COLO668 (cell line): ENCODE results near the gene MAB21L4.

Source experiments
- DNase-seq: peaks from one replicate; lab custom pipeline; 2025; ENCODE audit not compliant: unreplicated experiment; lab: John Stamatoyannopoulos, UW

The MAB21L4 gene

GRCh38 chr2:240898108-240898730 is 2.3 kb upstream of the MAB21L4 start:
- no peak for DNase-seq

GRCh38 chr2:240896871-240897692 is 1.1 kb upstream of the MAB21L4 start:
- DNase-seq: peak; percentile 93

- DNase-seq: no peak
These were observed 438 bp upstream of the MAB21L4 start for GRCh38 chr2:240896394-240896793.

- DNase-seq: no peak
These were observed 959 bp downstream of the MAB21L4 start for GRCh38 chr2:240894836-240895558.

DNA sequence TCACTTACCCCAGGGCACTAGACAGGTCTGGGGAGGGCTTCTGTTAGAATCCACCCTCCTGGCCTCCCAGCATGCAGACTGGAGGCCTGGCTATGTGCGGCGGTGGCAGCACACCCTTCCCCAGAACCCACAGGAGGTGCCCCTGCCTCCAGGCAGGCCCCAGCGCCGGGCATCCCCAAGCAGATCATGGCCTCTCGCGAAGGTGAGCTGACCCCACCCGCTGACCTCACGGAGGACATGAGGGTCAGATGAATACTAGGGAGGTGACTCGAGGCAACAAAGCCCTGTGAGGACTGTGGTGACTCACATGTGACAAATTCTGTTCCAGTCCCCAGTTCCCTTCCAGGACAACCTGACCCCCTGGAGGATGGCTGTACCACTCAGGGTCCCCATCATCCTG is 1.9 kb downstream of the MAB21L4 start:
- no peak for DNase-seq

GRCh38 chr2:240893363-240893844 is 2.6 kb downstream of the MAB21L4 start:
- DNase-seq: peak; percentile 43

GRCh38 chr2:240892925-240893324 is 3.0 kb downstream of the MAB21L4 start:
- no peak for DNase-seq

- DNase-seq: no peak
These were observed 3.6 kb downstream of the MAB21L4 start for GRCh38 chr2:240892356-240892755.

DNA sequence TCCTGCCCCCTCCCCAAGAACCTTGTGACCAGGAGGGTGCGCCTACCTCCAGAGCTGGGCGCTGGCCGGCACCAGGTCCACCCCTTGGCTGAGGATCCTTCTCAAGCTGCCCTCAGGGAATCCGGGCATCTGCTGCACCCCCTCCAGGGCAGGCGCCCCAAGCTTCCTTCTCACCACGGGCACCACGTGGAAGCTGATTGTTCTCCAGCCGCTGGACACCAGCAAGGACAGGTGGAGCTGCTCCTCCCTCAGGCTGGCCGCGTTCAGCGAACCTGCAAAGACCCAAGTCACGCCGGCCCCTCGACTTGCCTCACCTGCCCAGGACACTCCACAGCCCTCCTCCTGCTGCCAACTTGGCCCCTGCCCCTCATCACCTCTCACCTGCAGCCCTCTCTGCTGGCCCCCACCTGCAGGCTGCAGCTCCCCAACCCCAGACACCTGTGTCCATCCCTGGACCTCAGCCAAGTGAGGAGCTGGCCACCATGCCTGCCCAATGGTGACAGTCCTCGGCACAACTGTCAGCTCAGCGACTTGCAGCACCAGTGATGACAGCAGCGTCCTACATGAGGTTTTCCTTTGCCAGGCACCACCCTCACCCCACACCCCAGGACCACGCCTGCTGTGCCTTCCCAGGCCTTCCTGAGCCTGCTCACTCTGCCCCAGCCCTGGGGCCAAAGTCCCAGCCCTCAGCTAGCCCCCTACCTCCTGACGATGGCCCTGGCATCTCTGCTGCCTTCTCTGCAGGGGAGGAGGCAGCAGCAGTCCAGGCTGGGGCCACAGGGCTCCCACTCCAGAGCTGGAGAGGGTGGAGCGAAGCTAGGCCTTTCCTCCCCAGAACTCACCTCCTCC is 4.2 kb downstream of the MAB21L4 start:
- no peak for DNase-seq

GRCh38 chr2:240890691-240891090 is 5.3 kb downstream of the MAB21L4 start:
- no peak for DNase-seq

GRCh38 chr2:240889601-240890560 is 6.1 kb downstream of the MAB21L4 start:
- DNase-seq: no peak

DNA sequence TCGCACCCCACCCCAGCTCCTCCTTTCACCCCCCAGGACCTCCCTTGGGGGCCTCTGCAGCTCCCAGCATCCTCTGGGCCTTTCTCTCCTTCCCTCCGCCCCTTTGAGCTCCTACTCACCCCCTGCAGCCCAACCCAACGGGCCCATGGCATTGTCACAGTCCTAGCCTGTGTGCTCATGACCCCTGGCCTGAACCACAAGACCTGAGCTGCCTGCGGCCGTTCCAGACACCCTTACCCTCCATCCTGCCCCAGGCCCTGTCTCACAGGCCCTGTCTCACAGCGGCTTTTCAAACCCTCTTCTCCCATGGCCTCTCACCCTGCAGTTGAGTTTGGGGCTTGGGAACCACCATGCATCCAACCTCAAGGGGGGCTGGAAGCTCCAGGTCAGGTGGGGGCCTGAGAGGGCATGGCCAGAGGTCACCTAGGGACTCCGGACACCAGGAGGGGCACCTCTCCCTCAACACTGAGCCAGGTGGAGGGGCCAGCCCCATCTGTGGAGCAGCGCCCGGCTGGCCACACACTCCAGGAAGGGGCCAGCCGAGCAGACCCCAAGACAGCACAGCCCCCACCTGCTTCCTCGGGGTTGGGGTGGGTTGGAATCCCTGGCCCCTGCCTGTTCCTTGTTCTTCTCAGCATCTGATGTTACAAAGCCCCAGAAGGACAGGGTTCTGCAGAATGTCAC is 6.9 kb downstream of the MAB21L4 start:
- DNase-seq: no peak

- DNase-seq: no peak
These were observed 7.6 kb downstream of the MAB21L4 start for GRCh38 chr2:240888130-240888889.

DNA sequence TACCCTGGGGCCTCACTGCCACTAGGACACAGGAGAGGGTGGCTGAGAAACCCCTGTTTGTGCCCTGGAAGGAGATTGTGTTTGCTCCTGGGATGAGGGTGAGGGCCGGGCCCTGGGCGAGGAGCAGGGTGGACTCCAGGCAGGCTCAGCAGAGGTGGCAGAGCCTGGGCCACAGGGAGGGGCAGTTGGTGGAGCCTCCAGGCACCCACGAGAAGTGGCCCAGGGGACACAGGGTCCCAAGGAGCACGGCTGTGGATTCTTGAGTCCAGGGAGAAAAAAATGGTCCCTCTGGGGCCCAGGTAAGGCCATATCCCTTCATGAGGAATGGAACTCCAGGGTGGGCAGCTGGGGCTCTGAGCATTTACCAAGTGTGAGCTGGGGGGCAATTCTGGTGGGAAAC is 8.3 kb downstream of the MAB21L4 start:
- DNase-seq: no peak

- peak; percentile 18 for DNase-seq
These were observed 9.0 kb downstream of the MAB21L4 start for GRCh38 chr2:240886678-240887609.

DNA sequence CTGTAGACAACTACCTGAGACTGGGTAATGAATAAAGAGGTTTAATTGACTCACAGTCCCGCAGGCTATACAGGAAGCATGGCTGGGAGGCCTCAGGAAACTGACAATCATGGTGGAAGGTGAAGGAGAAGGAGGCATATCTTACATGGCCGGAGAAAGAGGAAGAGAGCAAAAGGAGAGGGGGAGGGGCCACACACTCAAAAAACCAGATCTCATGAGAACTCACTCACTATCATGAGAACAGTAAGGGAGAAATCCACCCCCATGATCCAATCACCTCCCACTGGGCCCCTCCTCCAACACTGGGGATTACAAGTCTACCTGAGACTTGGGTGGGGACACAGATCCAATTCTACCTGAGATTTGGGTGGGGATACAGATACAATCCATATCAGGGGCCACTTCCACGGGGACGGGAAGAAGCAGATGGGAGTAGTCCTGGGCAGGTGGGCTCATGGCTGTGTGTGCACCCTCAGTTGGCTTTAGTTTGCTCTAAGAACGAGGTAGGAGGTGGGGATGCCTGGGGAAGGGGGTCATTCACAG is 9.9 kb downstream of the MAB21L4 start:
- DNase-seq: no peak

DNA sequence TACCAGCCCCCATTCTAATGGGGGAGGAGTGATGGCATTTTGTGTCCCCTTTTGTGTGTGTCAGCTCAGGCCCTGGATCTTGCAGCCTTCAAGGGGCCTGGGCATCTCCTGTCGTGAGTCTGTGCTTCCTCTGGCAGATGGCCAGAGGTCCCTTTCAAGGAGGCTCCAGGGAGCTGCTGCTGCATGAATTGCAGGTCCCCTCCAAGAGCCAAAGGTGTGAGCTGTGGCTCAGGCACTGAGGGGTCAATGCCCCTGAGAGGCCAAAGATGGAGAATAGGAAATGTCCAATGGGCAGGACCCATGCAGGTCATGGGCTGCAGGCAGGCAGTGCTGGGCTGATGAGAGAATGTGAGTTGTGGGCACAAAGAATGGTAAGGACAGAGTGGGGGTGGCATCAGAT is 10.4 kb downstream of the MAB21L4 start:
- no peak for DNase-seq
